BLaER1 treated with 17β-estradiol and CSF1 and Interleukin-3, amounts not matched to agents 10 nM and 100 nM (cell line): ENCODE measurements around the gene WDR64.
"Not testable (repeated sequence)": the region's sequence is repeated elsewhere in the genome, so short reads cannot be mapped to it uniquely, and the experiment has no call there.

Experiments used
- H3K27ac ChIP-seq, 11 experiments: shearing (Covaris generic); formaldehyde crosslinking; 2 replicates each; pipeline ENCODE4 v1.8.1; 2022
- H3K27me3 ChIP-seq, 11 experiments: shearing (Covaris generic); formaldehyde crosslinking; 2 replicates each; pipeline ENCODE4 v1.8.1; 2022
- H3K36me3 ChIP-seq, 11 experiments: shearing (Covaris generic); formaldehyde crosslinking; 2 replicates each; pipeline ENCODE4 v1.8.1; 2022
- H3K4me1 ChIP-seq, 10 experiments: shearing (Covaris generic); formaldehyde crosslinking; 2 replicates each; pipeline ENCODE4 v1.8.1; 2022
- H3K4me2 ChIP-seq, 11 experiments: shearing (Covaris generic); formaldehyde crosslinking; 2 replicates each; pipeline ENCODE4 v1.8.1; 2022
- H3K4me3 ChIP-seq, 10 experiments: shearing (Covaris generic); formaldehyde crosslinking; 2 replicates each; pipeline ENCODE4 v1.8.1; 2022
- H3K9ac ChIP-seq, 11 experiments: shearing (Covaris generic); formaldehyde crosslinking; 2 replicates each; pipeline ENCODE4 v1.8.1; 2022
- H3K9me3 ChIP-seq, 11 experiments: shearing (Covaris generic); formaldehyde crosslinking; replicated peaks in 1 of 11; 2 replicates each; pipeline ENCODE4 v1.8.1; 2022
- H4K20me1 ChIP-seq, 11 experiments: shearing (Covaris generic); formaldehyde crosslinking; 2 replicates each; pipeline ENCODE4 v1.8.1; 2022
- Cebpa-rat ChIP-seq, 11 experiments: shearing (Covaris generic); IDR thresholded peaks; 2 replicates each; pipeline ENCODE4 v1.8.1; 2022

WDR64 gene

GRCh38 chr1:241677201-241677600 is 25.1 kb downstream of the WDR64 start:
- Histone ChIP-seq H3K27me3 (no peaks in the 10 kb centered on the region), H3K27ac (no peak overlapping the region), H3K9me3 (no peaks in the 10 kb centered on the region), H3K9ac (no peak overlapping the region), H3K4me3 (no peak overlapping the region), H3K4me1 (peaks cover 0 to 5% (median 0%) of the 10 kb centered on the region in 10 experiments; a peak in 3 of 20 replicates), H4K20me1 (no peaks in the 10 kb centered on the region), H3K36me3 (no peaks in the 10 kb centered on the region), H3K4me2 (no peak overlapping the region; a peak in 2 of 22 replicates)
- no peak for TF ChIP-seq Cebpa-rat (IDR thresholded peaks at IDR 0.05)

GRCh38 chr1:241678536-241678935 is 26.5 kb downstream of the WDR64 start:
- no peak for TF ChIP-seq Cebpa-rat (IDR thresholded peaks at IDR 0.05)
- no peaks in the 10 kb centered on the region for H3K9me3 ChIP-seq
- H3K9ac ChIP-seq, result no peak overlapping the region
- H3K4me1 ChIP-seq, result peaks cover 0 to 5% (median 0%) of the 10 kb centered on the region in 10 experiments; a peak in 3 of 20 replicates
- H3K36me3 ChIP-seq, result no peaks in the 10 kb centered on the region
- H3K4me2 ChIP-seq, result no peak overlapping the region
- H3K4me3 ChIP-seq, result no peak overlapping the region
- H4K20me1 ChIP-seq, result no peaks in the 10 kb centered on the region
- no peaks in the 10 kb centered on the region for H3K27me3 ChIP-seq
- no peak overlapping the region for H3K27ac ChIP-seq

GRCh38 chr1:241679404-241679803 is 27.3 kb downstream of the WDR64 start:
- Histone ChIP-seq H3K4me1 (peaks cover 0 to 5% (median 0%) of the 10 kb centered on the region in 10 experiments; a peak in 3 of 20 replicates), H3K4me2 (no peak overlapping the region), H4K20me1 (no peaks in the 10 kb centered on the region), H3K9me3 (no peaks in the 10 kb centered on the region), H3K27me3 (no peaks in the 10 kb centered on the region), H3K36me3 (no peaks in the 10 kb centered on the region), H3K27ac (no peak overlapping the region), H3K4me3 (no peak overlapping the region), H3K9ac (no peak overlapping the region)
- no peak for TF ChIP-seq Cebpa-rat (IDR thresholded peaks at IDR 0.05)

GRCh38 chr1:241679961-241680360 is 27.9 kb downstream of the WDR64 start:
- H3K9ac ChIP-seq, result no peak overlapping the region
- H3K4me3 ChIP-seq, result no peak overlapping the region
- H3K4me1 ChIP-seq, result peaks cover 0 to 5% (median 0%) of the 10 kb centered on the region in 10 experiments; a peak in 3 of 20 replicates
- no peaks in the 10 kb centered on the region for H3K36me3 ChIP-seq
- H3K4me2 ChIP-seq, result no peak overlapping the region; a peak in 1 of 22 replicates
- no peak overlapping the region for H3K27ac ChIP-seq
- H3K27me3 ChIP-seq, result no peaks in the 10 kb centered on the region
- no peak for TF ChIP-seq Cebpa-rat (IDR thresholded peaks at IDR 0.05)
- H4K20me1 ChIP-seq, result no peaks in the 10 kb centered on the region
- H3K9me3 ChIP-seq, result no peaks in the 10 kb centered on the region

GRCh38 chr1:241681861-241682448 is 29.9 kb downstream of the WDR64 start:
- H3K9ac ChIP-seq, H3K36me3 ChIP-seq, H4K20me1 ChIP-seq, H3K4me1 ChIP-seq, H3K27me3 ChIP-seq, H3K27ac ChIP-seq, H3K9me3 ChIP-seq, H3K4me3 ChIP-seq, H3K4me2 ChIP-seq: not testable (repeated sequence)

- no peak for TF ChIP-seq Cebpa-rat (IDR thresholded peaks at IDR 0.05)
- no peak overlapping the region for H3K4me2 ChIP-seq
- H3K27ac ChIP-seq, result no peak overlapping the region
- no peak overlapping the region for H3K4me3 ChIP-seq
- no peaks in the 10 kb centered on the region for H3K9me3 ChIP-seq
- peaks cover 0 to 5% (median 0%) of the 10 kb centered on the region in 10 experiments; a peak in 1 of 20 replicates for H3K4me1 ChIP-seq
- no peak overlapping the region for H3K9ac ChIP-seq
- no peaks in the 10 kb centered on the region for H3K27me3 ChIP-seq
- no peaks in the 10 kb centered on the region for H4K20me1 ChIP-seq
- no peaks in the 10 kb centered on the region for H3K36me3 ChIP-seq
Measured at GRCh38 chr1:241682921-241683320, 30.8 kb downstream of the WDR64 start.

- H3K27me3 ChIP-seq, result no peaks in the 10 kb centered on the region
Measured at GRCh38 chr1:241684108-241684507, 32.0 kb downstream of the WDR64 start.

GRCh38 chr1:241688940-241689368 is 36.9 kb downstream of the WDR64 start:
- peak overlapping the region in 2 of 11 experiments; percentile 1 to 10; a peak in 2 of 22 replicates for H3K4me2 ChIP-seq
- no peak overlapping the region for H3K9ac ChIP-seq
- no peak for TF ChIP-seq Cebpa-rat (IDR thresholded peaks at IDR 0.05)
- no peaks in the 10 kb centered on the region for H3K36me3 ChIP-seq
- peaks cover 0 to 7% (median 0%) of the 10 kb centered on the region in 10 experiments; a peak in 2 of 20 replicates for H3K4me1 ChIP-seq
- no peaks in the 10 kb centered on the region for H3K27me3 ChIP-seq
- H3K4me3 ChIP-seq, result no peak overlapping the region
- H4K20me1 ChIP-seq, result no peaks in the 10 kb centered on the region
- H3K27ac ChIP-seq, result no peak overlapping the region
- H3K9me3 ChIP-seq, result no peaks in the 10 kb centered on the region

More at GRCh38 chr1:241684108-241684507, 32.0 kb downstream of the WDR64 start:
- Histone ChIP-seq H3K4me1 (peaks cover 0 to 11% (median 0%) of the 10 kb centered on the region in 10 experiments; a peak in 3 of 20 replicates), H3K4me3 (no peak overlapping the region), H3K27ac (no peak overlapping the region), H4K20me1 (no peaks in the 10 kb centered on the region), H3K36me3 (no peaks in the 10 kb centered on the region), H3K9ac (no peak overlapping the region), H3K4me2 (no peak overlapping the region), H3K9me3 (no peaks in the 10 kb centered on the region)
- no peak for TF ChIP-seq Cebpa-rat (IDR thresholded peaks at IDR 0.05)

- Histone ChIP-seq H3K9me3 (peaks cover 0 to 14% (median 0%) of the 10 kb centered on the region in 11 experiments; a peak in 3 of 22 replicates), H3K4me2 (no peak overlapping the region), H3K4me1 (no peaks in the 10 kb centered on the region), H3K9ac (no peak overlapping the region), H3K4me3 (no peak overlapping the region), H4K20me1 (no peaks in the 10 kb centered on the region), H3K27me3 (no peaks in the 10 kb centered on the region), H3K36me3 (no peaks in the 10 kb centered on the region), H3K27ac (no peak overlapping the region)
- TF ChIP-seq Cebpa-rat (IDR thresholded peaks at IDR 0.05), result no peak
Measured at GRCh38 chr1:241695246-241696171, 43.4 kb downstream of the WDR64 start.
